Activated CD4-positive, alpha-beta memory T cell treated with anti-CD3 and anti-CD28 coated beads for 36 hours (primary cell): ENCODE data around the gene PPIP5K2. TPM values are rescaled to one million over a fixed set of nuclear protein-coding genes. Genes with fewer than 3 reads are reported as not detected.
A peak's percentile ranks its signal among the peaks of the same experiment; 100 is the strongest.
"Not testable (repeated sequence)": the region's sequence is repeated elsewhere in the genome, so short reads cannot be mapped to it uniquely, and the experiment has no call there.

Source experiments
- CTCF ChIA-PET: fragments of 350-600 bp; sonication (Branson Sonifier 250); formaldehyde crosslinking; loops from one replicate; lab custom pipeline; 2021; ENCODE audit warnings: antibody characterized with exemption, inconsistent platforms; lab: Charles Lee
- POLR2A ChIA-PET: fragments of 350-600 bp; sonication (Branson Sonifier 250); formaldehyde crosslinking; loops from one replicate; lab custom pipeline; 2021; ENCODE audit warnings: antibody characterized with exemption; lab: Charles Lee
- DNase-seq: peaks from one replicate; pipeline ENCODE4 v3.0.0-alpha.2; 2020
- H3K27ac Mint-ChIP-seq: one replicate; pipeline ENCODE4 v1.8.0; 2021; ENCODE audit warnings: mixed read lengths
- H3K27me3 Mint-ChIP-seq: one replicate; pipeline ENCODE4 v1.8.0; 2021; ENCODE audit warnings: mixed read lengths
- H3K36me3 Mint-ChIP-seq: one replicate; pipeline ENCODE4 v1.8.0; 2021; ENCODE audit warnings: mixed read lengths
- H3K4me1 Mint-ChIP-seq: one replicate; pipeline ENCODE4 v1.8.0; 2021; ENCODE audit warnings: low read depth, mixed read lengths
- H3K4me3 Mint-ChIP-seq: one replicate; pipeline ENCODE4 v1.8.0; 2021; ENCODE audit warnings: mild to moderate bottlenecking, mixed read lengths
- H3K9me3 Mint-ChIP-seq: one replicate; pipeline ENCODE4 v1.8.0; 2021; ENCODE audit warnings: mixed read lengths
- intact Hi-C: fragments of 100-400 bp; cut with micrococcal nuclease; formaldehyde crosslinking; loops from one replicate; pipeline ENCODE4 v1.15.1; 2023
- total RNA-seq, 2 experiments: library from RNA; stranded (reverse); gene quantifications; one replicate each; pipeline ENCODE4 v1.2.3, GENCODE V29; 2021

PPIP5K2 gene
- total RNA-seq: 10 to 100 TPM; 40.6 to 44.4 TPM

GRCh38 chr5:103119765-103120606 lies at the start of gene PPIP5K2, which contains the start of gene GIN1:
Gene PPIP5K2, plus strand, starts transcription at chr5:103120301. Its CDS starts 9,289 bp downstream, at chr5:103129590.
Gene GIN1, minus strand, starts transcription at chr5:103120138. Its CDS starts 11,431 bp downstream, at chr5:103108707.
- Mint-ChIP-seq H3K9me3 (no peaks in the 10 kb centered on the region), H3K36me3 (peaks cover 6% of the 10 kb centered on the region), H3K4me3 (peak within 1 kb of the TSS; percentile 88), H3K27me3 (no peaks in the 10 kb centered on the region), H3K27ac (peak within 1 kb of the TSS; percentile 99), H3K4me1 (peaks cover 40% of the 10 kb centered on the region)
- CTCF ChIA-PET: interaction anchor here (0.8 to 2.9 kb wide), 6 partner anchors 9 to 584 kb away, joined by 3 to 11 read pairs (median 4); no protein-coding TSS in a partner anchor
- intact Hi-C loops: loop anchor here (1.0 to 2.0 kb wide), 5 partner anchors 8 to 358 kb away; partner anchors contain the start of gene MACIR
- peak; percentile 99 for DNase-seq
- POLR2A ChIA-PET: interaction anchor here (0.7 to 3.0 kb wide), 9 partner anchors 9 to 372 kb away, joined by 3 to 26 read pairs (median 4); partner anchors contain the start of genes MACIR and PAM

DNA sequence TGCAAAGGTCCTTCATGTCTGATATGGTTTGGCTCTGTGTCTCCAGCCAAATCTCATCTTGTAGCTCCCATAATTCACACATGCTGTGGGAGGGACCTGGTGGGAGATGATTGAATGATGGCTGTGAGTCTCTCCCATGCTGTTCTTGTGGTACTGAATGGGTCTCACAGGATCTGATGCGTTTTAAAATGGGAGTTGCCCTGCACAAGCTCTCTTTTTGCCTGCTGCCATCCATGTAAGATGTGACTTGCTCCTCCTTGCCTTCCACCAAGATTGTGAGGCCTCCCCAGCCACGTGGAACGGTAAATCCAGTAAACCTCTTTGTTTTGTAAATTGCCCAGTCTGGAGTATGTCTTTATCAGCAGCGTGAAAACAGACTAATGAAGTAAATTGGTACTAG lies 46.6 kb upstream of the PPIP5K2 start:
- H3K9me3 Mint-ChIP-seq: peaks cover 55% of the 10 kb centered on the region
- CTCF ChIA-PET, H3K4me3 Mint-ChIP-seq, POLR2A ChIA-PET, H3K36me3 Mint-ChIP-seq, H3K27ac Mint-ChIP-seq, H3K27me3 Mint-ChIP-seq, H3K4me1 Mint-ChIP-seq, intact Hi-C loops, DNase-seq: not testable (repeated sequence)

DNA sequence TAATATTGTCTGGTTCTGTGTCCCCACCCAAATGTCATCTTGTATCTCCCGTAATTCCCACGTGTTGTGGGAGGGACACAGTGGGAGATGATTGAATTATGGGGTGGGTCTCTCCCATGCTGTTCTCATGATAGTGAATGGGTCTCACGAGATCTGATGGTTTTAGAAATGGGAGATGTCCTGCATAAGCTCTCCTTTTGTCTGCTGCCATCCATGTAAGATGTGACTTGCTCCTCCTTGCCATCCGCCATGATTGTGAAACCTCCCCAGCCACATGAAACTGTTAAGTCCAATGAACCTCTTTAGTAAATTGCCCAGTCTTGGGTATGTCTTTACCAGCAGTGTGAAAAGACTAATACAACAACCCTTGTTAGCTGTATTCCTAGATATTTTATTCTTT lies 44.7 kb upstream of the PPIP5K2 start:
- intact Hi-C loops: no loop called here
- H3K4me1 Mint-ChIP-seq: no peaks in the 10 kb centered on the region
- peaks cover 5% of the 10 kb centered on the region for H3K36me3 Mint-ChIP-seq
- no peak overlapping the region for H3K4me3 Mint-ChIP-seq
- H3K27ac Mint-ChIP-seq: no peak overlapping the region
- ChIA-PET POLR2A (no interaction called here), CTCF (no interaction called here)
- no peak for DNase-seq
- H3K27me3 Mint-ChIP-seq: no peaks in the 10 kb centered on the region
- peaks cover 69% of the 10 kb centered on the region for H3K9me3 Mint-ChIP-seq

- intact Hi-C loops: no loop called here
- ChIA-PET CTCF (no interaction called here), POLR2A (no interaction called here)
- Mint-ChIP-seq H3K27ac (no peak overlapping the region), H3K4me1 (no peaks in the 10 kb centered on the region), H3K4me3 (no peak overlapping the region), H3K27me3 (no peaks in the 10 kb centered on the region), H3K36me3 (peaks cover 16% of the 10 kb centered on the region), H3K9me3 (peaks cover 88% of the 10 kb centered on the region)
- DNase-seq: no peak
Measured at GRCh38 chr5:103079796-103080195, 40.3 kb upstream of the PPIP5K2 start.

DNA sequence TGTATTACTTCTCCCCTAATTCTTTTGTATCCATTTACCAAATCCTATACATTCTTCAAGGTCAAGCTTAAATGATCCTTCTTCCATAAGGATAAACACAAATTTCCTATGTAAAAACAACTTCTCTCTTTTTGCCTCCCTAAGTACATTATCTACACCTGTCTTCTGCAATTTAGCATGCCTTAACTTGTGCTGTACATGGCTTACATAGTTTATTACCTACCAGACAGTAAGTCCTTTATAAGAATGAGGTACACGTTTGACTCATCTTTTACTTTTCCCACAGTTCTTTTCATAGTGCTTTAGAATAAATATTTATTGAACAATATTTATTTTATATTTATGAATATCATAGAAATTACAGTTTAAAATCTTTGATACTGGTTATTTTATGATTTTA lies 33.6 kb upstream of the PPIP5K2 start:
- CTCF ChIA-PET: no interaction called here
- Mint-ChIP-seq H3K4me3 (no peak overlapping the region), H3K27ac (no peak overlapping the region)

DNA sequence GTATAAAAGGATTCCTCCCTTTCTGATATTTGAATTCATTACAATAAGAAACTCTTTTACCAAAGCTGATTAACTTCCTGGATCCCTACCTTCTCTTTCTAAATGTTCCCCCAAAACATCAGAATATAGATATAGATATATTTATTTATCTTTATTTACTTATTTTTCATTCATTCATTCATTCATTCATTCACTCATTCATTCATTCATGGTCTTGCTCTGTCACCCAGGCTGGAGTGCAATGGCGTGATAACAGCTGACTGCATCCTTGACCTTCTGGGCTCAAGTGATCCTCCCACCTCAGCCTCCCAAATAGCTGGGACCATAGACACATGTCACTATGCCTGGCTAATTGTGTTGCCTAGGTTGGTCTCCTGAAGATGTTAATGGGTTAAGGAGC lies 30.8 kb upstream of the PPIP5K2 start:
- H3K9me3 Mint-ChIP-seq: peaks cover 21% of the 10 kb centered on the region
- DNase-seq: no peak
- peaks cover 67% of the 10 kb centered on the region for H3K36me3 Mint-ChIP-seq
- intact Hi-C loops: no loop called here
- no peaks in the 10 kb centered on the region for H3K4me1 Mint-ChIP-seq
- POLR2A ChIA-PET: no interaction called here
- H3K27ac Mint-ChIP-seq: no peak overlapping the region
- no peaks in the 10 kb centered on the region for H3K27me3 Mint-ChIP-seq
- no peak overlapping the region for H3K4me3 Mint-ChIP-seq
- CTCF ChIA-PET: no interaction called here

More for the DNA sequence above, 33.6 kb upstream of the PPIP5K2 start:
- POLR2A ChIA-PET: no interaction called here
- intact Hi-C loops: no loop called here
- Mint-ChIP-seq H3K9me3 (peaks cover 49% of the 10 kb centered on the region), H3K27me3 (no peaks in the 10 kb centered on the region), H3K36me3 (peaks cover 63% of the 10 kb centered on the region), H3K4me1 (no peaks in the 10 kb centered on the region)
- no peak for DNase-seq

- H3K4me1 Mint-ChIP-seq: no peaks in the 10 kb centered on the region
- no peak overlapping the region for H3K4me3 Mint-ChIP-seq
- CTCF ChIA-PET: no interaction called here
- no peak overlapping the region for H3K27ac Mint-ChIP-seq
- peaks cover 9% of the 10 kb centered on the region for H3K9me3 Mint-ChIP-seq
- H3K27me3 Mint-ChIP-seq: no peaks in the 10 kb centered on the region
- no peak for DNase-seq
- POLR2A ChIA-PET: no interaction called here
- intact Hi-C loops: no loop called here
- peaks cover 56% of the 10 kb centered on the region for H3K36me3 Mint-ChIP-seq
Measured at GRCh38 chr5:103090791-103091190, 29.3 kb upstream of the PPIP5K2 start.

DNA sequence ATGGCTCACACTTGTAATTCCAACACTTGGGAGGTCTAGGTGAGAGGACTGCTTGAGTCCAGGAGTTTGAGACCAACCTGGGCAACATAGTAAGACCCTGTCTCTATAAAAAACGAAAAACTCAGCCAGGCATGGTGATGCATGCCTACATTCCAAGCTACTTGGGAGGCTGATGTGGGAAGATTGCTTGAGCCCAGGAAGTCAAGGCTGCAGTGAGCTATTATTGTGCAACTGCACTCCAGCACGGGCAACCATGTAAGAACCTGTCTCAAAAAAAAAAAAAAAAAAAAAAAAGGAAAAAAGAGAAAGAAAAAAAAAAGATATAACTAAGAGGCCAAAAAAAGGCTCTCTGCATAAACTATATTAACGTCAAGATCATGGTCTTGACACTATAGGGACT lies 27.4 kb upstream of the PPIP5K2 start:
- ChIA-PET POLR2A (no interaction called here), CTCF (no interaction called here)
- H3K36me3 Mint-ChIP-seq: peaks cover 47% of the 10 kb centered on the region
- no peaks in the 10 kb centered on the region for H3K4me1 Mint-ChIP-seq
- no peak for DNase-seq
- peaks cover 2% of the 10 kb centered on the region for H3K9me3 Mint-ChIP-seq
- H3K27ac Mint-ChIP-seq: no peak overlapping the region
- intact Hi-C loops: no loop called here
- H3K27me3 Mint-ChIP-seq: no peaks in the 10 kb centered on the region
- H3K4me3 Mint-ChIP-seq: no peak overlapping the region

DNA sequence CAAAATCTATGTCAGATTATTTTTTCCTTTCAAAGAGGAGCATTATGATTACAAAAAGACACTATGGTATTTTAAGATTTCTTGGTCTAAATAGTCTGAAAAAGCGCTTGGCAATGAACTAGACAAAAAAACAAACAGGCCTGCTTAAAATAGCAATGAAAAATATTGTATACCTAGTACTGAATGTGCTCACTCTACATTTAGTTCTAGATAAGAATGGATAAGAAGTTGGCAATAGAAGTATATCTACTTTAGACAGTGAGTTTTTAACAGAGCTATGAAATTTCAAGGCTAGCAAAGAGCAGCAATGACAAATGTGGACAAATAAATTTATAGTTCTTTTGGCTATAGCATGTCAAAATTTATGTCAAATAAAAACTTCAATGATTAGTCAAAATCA lies 26.4 kb upstream of the PPIP5K2 start:
- POLR2A ChIA-PET: no interaction called here

GRCh38 chr5:103094737-103095136 lies 25.4 kb upstream of the PPIP5K2 start:
- no peak for DNase-seq
- Mint-ChIP-seq H3K9me3 (no peaks in the 10 kb centered on the region), H3K27ac (no peak overlapping the region), H3K36me3 (peaks cover 39% of the 10 kb centered on the region), H3K4me3 (no peak overlapping the region), H3K4me1 (no peaks in the 10 kb centered on the region), H3K27me3 (no peaks in the 10 kb centered on the region)
- intact Hi-C loops: no loop called here
- ChIA-PET POLR2A (interaction anchor here (0.6 kb wide), 1 partner anchor 25 kb away, joined by 3 read pairs; the partner anchor contains the start of genes GIN1 and PPIP5K2), CTCF (no interaction called here)

More for the DNA sequence above, 26.4 kb upstream of the PPIP5K2 start:
- intact Hi-C loops: no loop called here
- Mint-ChIP-seq H3K4me3 (no peak overlapping the region), H3K27me3 (no peaks in the 10 kb centered on the region), H3K36me3 (peaks cover 42% of the 10 kb centered on the region), H3K9me3 (no peaks in the 10 kb centered on the region), H3K27ac (no peak overlapping the region), H3K4me1 (no peaks in the 10 kb centered on the region)
- no peak for DNase-seq
- CTCF ChIA-PET: no interaction called here

GRCh38 chr5:103098993-103099392 lies 21.1 kb upstream of the PPIP5K2 start:
- Mint-ChIP-seq H3K4me1 (no peaks in the 10 kb centered on the region), H3K27ac (no peak overlapping the region), H3K27me3 (no peaks in the 10 kb centered on the region), H3K4me3 (no peak overlapping the region), H3K36me3 (peaks cover 23% of the 10 kb centered on the region), H3K9me3 (no peaks in the 10 kb centered on the region)
- CTCF ChIA-PET: no interaction called here
- no peak for DNase-seq
- intact Hi-C loops: no loop called here
- POLR2A ChIA-PET: no interaction called here

DNA sequence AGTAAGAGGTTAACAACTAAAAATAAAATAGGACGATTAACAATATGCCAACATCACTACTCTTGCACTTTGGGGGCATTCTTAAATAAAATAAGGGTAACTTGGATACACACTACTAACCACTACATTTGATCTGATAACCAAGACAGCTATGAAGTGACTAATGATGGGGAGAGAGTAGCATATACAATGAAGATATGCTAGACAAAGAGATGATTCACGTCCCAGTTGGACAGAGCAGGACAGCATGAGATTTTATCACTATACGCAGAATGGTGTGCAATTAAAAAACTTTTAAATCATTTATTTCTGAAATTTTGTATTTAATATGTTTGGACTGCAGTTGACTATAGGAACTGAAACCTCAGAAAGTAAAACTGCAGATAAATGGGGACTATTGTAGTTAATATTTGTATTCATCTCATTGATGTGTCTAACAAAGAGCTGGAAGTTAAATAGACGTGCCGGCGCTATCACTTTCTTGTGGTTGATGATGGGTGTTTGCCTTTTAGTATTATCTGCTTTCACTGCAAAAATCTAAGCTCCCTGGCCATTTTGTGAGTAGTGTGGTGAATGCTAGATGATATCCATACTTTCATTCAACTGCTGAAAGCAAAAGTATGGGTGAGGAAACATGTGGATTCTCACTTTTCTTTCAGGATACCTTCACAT lies 18.9 kb upstream of the PPIP5K2 start:
- Mint-ChIP-seq H3K4me1 (no peaks in the 10 kb centered on the region), H3K4me3 (no peak overlapping the region), H3K36me3 (peaks cover 18% of the 10 kb centered on the region), H3K9me3 (no peaks in the 10 kb centered on the region), H3K27me3 (no peaks in the 10 kb centered on the region), H3K27ac (no peak overlapping the region)
- POLR2A ChIA-PET: no interaction called here
- intact Hi-C loops: no loop called here
- CTCF ChIA-PET: interaction anchor here (0.6 kb wide), 2 partner anchors 97 to 306 kb away, joined by 3 read pairs; no protein-coding TSS in a partner anchor
- no peak for DNase-seq
